HepG2 (cell line): ENCODE data around the gene SYNC. TPM values are rescaled to one million over a fixed set of nuclear protein-coding genes. Genes with fewer than 3 reads are reported as not detected.

Experiments used
- ATAC-seq: fragments of 200-7000 bp; cut with Tn5 transposase; 3 replicates; pipeline ENCODE4 v1.9.1; 2020; ENCODE audit warnings: mild to moderate bottlenecking, moderate library complexity
- BruUV-seq: library from RNA; stranded (reverse); fragments of 400-500 nt; replicated peaks from 2 replicates; lab custom pipeline; 2021; lab: Mats Ljungman, UMichigan
- CTCF ChIA-PET: fragments of 300-600 bp; formaldehyde crosslinking; extraction: SDS; loops from one replicate; lab custom pipeline; 2021; ENCODE audit warnings: low total read pairs, inconsistent platforms, low intra/inter-chr PET ratio; lab: Yijun Ruan, JAX
- POLR2A ChIA-PET: fragments of 350-600 bp; sonication (Branson Sonifier 250); formaldehyde crosslinking; loops from one replicate; lab custom pipeline; 2020; ENCODE audit warnings: antibody characterized with exemption, inconsistent platforms; lab: Yijun Ruan, JAX
- DNase-seq: peaks from one replicate; pipeline ENCODE4 v3.0.0-alpha.2; 2015; ENCODE audit warnings: low spot score
- FAIRE-seq: peaks from 3 replicates; lab custom pipeline; 2011; peaks lifted over from hg19 to GRCh38; lab: Jason Lieb, UNC
- H2AFZ ChIP-seq: one replicate; pipeline ENCODE4 v1.6.1; 2011; ENCODE audit warnings: low read length, inconsistent platforms
- H3K27ac ChIP-seq: fragments of 300-600 bp; 3 replicates; pipeline ENCODE4 v1.8.0; 2011; ENCODE audit warnings: mixed run types, mild to moderate bottlenecking, mixed read lengths, low read length, inconsistent platforms; ENCODE audit not compliant: insufficient read depth; ENCODE audit errors: extremely low read length
- H3K27me3 ChIP-seq, 2 experiments: fragments of 200-600 bp in 1 of 2; 2 replicates in 1 of 2; 3 replicates in 1 of 2; pipeline versions ENCODE4 v1.6.0 to v1.8.0; 2011; ENCODE audit warnings: low read length in 2 of 2, mild to moderate bottlenecking in 2 of 2, moderate library complexity in 2 of 2, inconsistent platforms in 1 of 2; ENCODE audit not compliant: insufficient read depth in 2 of 2, control insufficient read depth in 1 of 2
- H3K36me3 ChIP-seq, 2 experiments: fragments of 200-600 bp in 1 of 2; replicated peaks in 1 of 2; 2 replicates in 1 of 2; 3 replicates in 1 of 2; pipeline versions ENCODE4 v1.5.1 to v1.8.0; 2011; ENCODE audit warnings: low read length in 2 of 2, inconsistent platforms in 1 of 2; ENCODE audit not compliant: insufficient read depth in 2 of 2, control insufficient read depth in 1 of 2
- H3K4me1 ChIP-seq: 2 replicates; pipeline ENCODE4 v1.5.1; 2012; ENCODE audit warnings: low read length, inconsistent platforms; ENCODE audit not compliant: insufficient read depth
- H3K4me2 ChIP-seq: 2 replicates; pipeline ENCODE4 v1.6.0; 2011; ENCODE audit warnings: low read depth, low read length, inconsistent platforms
- H3K4me3 ChIP-seq, 3 experiments: fragments of 200-600 bp in 1 of 3; sonication (generic), shearing (Covaris generic) in 1 of 3; replicated peaks in 1 of 3; 2 replicates each; pipeline ENCODE4 v1.5.1; 2011 to 2016; ENCODE audit warnings: low read length in 3 of 3, inconsistent platforms in 2 of 3, low read depth in 2 of 3, mild to moderate bottlenecking in 2 of 3, control low read depth in 1 of 3, mixed read lengths in 1 of 3; ENCODE audit not compliant: insufficient read depth in 1 of 3
- H3K79me2 ChIP-seq: one replicate; pipeline ENCODE4 v1.6.1; 2011; ENCODE audit warnings: low read length, inconsistent platforms; ENCODE audit not compliant: insufficient read depth
- H3K9ac ChIP-seq: 2 replicates; pipeline ENCODE4 v1.6.0; 2011; ENCODE audit warnings: mild to moderate bottlenecking, low read depth, low read length, inconsistent platforms; ENCODE audit not compliant: insufficient read depth
- H3K9me3 ChIP-seq: 2 replicates; pipeline ENCODE4 v1.5.1; 2012; ENCODE audit warnings: mild to moderate bottlenecking, low read length
- H4K20me1 ChIP-seq: 2 replicates; pipeline ENCODE4 v1.6.0; 2011; ENCODE audit warnings: inconsistent platforms, mild to moderate bottlenecking, low read length, moderate library complexity; ENCODE audit not compliant: insufficient read depth
- DNMT3B ChIP-seq: conservative IDR thresholded peaks from 2 replicates; pipeline ENCODE4 v1.6.1; 2016; ENCODE audit warnings: missing biosample characterization, control low read depth
- GTF2F1 ChIP-seq: fragments of 150-350 bp; IDR thresholded peaks from 2 replicates; pipeline ENCODE4 v1.6.1; 2014; ENCODE audit warnings: low read length
- IRF2 ChIP-seq: IDR thresholded peaks from 2 replicates; pipeline ENCODE4 v1.6.1; 2018; ENCODE audit warnings: missing genetic modification reagents, missing compliant biosample characterization
- NFE2L2 ChIP-seq: fragments of 150-350 bp; IDR thresholded peaks from 2 replicates; pipeline ENCODE4 v1.6.1; 2014; ENCODE audit warnings: low read length
- PAF1 ChIP-seq: IDR thresholded peaks from 2 replicates; pipeline ENCODE4 v1.6.1; 2016; ENCODE audit warnings: missing genetic modification reagents, missing compliant biosample characterization
- TEAD3 ChIP-seq: optimal IDR thresholded peaks from 2 replicates; pipeline ENCODE3; 2016; ENCODE audit warnings: borderline replicate concordance
- ZBTB20 ChIP-seq: sonication (generic); formaldehyde crosslinking; IDR thresholded peaks from 2 replicates; pipeline ENCODE4 v1.8.1; 2023; ENCODE audit warnings: missing genetic modification reagents, low read depth, mild to moderate bottlenecking, borderline replicate concordance
- ZNF83 ChIP-seq: sonication (generic); formaldehyde crosslinking; IDR thresholded peaks from 2 replicates; pipeline ENCODE4 v1.4.0; 2020; ENCODE audit warnings: missing genetic modification reagents, mild to moderate bottlenecking, borderline replicate concordance
- WGBS: methylation state at CpG from one replicate; pipeline ENCODE4 v1.1.6; 2017; ENCODE audit warnings: low lambda C conversion rate; 5-methylcytosine and 5-hydroxymethylcytosine counted together
- in situ Hi-C: cut with HindIII; loops from 2 replicates; pipeline ENCODE4 v1.10.0; 2017; ENCODE audit warnings: low pct_unique_long_range_greater_than_20kb; ENCODE audit not compliant: extremely low pct_ligation_motif_present
- intact Hi-C: fragments of 100-400 bp; cut with micrococcal nuclease; formaldehyde crosslinking; loops from one replicate; pipeline ENCODE4 v1.10.0; 2022; ENCODE audit not compliant: unreplicated experiment
- polyA plus RNA-seq, 8 experiments: library from polyadenylated mRNA; depleted of rRNA in 3 of 8; stranded (reverse) in 7 of 8; unstranded in 1 of 8; fragments of >200 nt; fragmentation: Illumina TruSeq in 4 of 8; extraction: Trizol in 4 of 8; gene quantifications; 2 replicates each; pipeline versions ENCODE4 v1.2.1 to v1.2.3, GENCODE V29; 2011 to 2016; ENCODE audit warnings: low read depth in 4 of 8, missing spikeins in 1 of 8, mixed read lengths in 1 of 8; ENCODE audit not compliant: insufficient read depth in 1 of 8
- total RNA-seq, 5 experiments: library from RNA; depleted of rRNA; stranded (reverse); fragments of >200 nt; fragmentation: Illumina TruSeq; extraction: Trizol; gene quantifications; 2 replicates each; pipeline ENCODE4 v1.2.3, GENCODE V29; 2016; ENCODE audit warnings: low read depth in 1 of 5
- TF ChIP-seq, protein P1 (sequence below): sonication (generic); formaldehyde crosslinking; IDR thresholded peaks from 2 replicates; pipeline ENCODE4 v1.8.0; 2022; ENCODE audit warnings: mild to moderate bottlenecking, missing genetic modification reagents, moderate library complexity
- TF ChIP-seq, protein P2 (sequence below): sonication (generic); formaldehyde crosslinking; conservative IDR thresholded peaks from 2 replicates; pipeline ENCODE4 v1.8.1; 2023; ENCODE audit warnings: missing genetic modification reagents
- TF ChIP-seq, protein P3 (sequence below): sonication (generic); formaldehyde crosslinking; IDR thresholded peaks from 2 replicates; pipeline ENCODE4 v1.4.0; 2020; ENCODE audit warnings: mild to moderate bottlenecking, missing genetic modification reagents

Gene SYNC
- total and polyA plus RNA-seq, 2 of the 13 experiments (the other 11 are each of a cell fraction or from before 2014, with no cell fraction given), result 2.4 to 5.4 TPM

DNA sequence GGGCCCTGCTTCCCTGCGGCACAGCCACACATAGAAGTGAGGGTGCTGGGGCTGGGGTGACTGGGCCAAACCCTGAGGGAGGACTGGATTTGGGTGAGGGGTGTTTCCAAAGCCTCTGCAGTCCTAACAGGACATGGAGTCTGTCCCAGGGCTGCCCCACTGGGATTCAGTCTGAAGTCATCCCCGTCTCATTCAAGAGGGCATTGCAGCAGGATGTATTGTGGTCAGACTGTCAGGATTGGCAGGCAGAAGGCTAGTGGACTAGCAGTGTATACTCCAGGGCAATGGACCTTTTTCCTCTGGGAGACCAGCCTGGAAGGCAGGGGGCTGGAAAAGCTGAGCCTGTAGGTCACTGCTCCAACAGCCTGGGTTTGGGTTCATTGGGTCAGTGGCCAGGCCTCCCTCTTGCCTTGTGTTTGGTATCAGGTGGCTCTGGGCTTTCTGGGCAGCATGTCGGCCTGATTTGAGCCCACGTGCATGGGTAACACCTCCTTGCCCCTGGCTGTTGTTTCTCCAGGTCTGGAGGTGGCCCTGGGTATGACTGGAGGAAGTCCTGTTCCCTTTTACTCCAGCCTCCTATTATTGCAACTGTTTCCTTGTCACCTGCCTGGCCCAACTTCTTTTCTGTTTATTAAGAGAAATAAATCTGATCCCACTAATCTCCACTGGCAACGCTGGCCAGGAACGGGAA is 41.0 kb upstream of the SYNC start:
- in situ Hi-C loops, result no loop called here
- no peak for FAIRE-seq

More for the DNA sequence above, 41.0 kb upstream of the SYNC start:
- Histone ChIP-seq H3K27ac (peak overlapping the region; percentile 87), H3K4me3 (peak overlapping the region; percentile 80 to 92 (median 91); a peak in 4 of 6 replicates), H3K36me3 (peaks cover 0 to 2% of the 10 kb centered on the region in 2 experiments; a peak in 1 of 5 replicates), H3K27me3 (no peaks in the 10 kb centered on the region; a peak in 1 of 5 replicates), H3K4me1 (peaks cover 50% of the 10 kb centered on the region), H3K4me2 (peak overlapping the region; percentile 96), H3K9ac (peak overlapping the region; percentile 87; the same call in 1 of the 2 replicates), H3K79me2 (peaks cover 36% of the 10 kb centered on the region), H2AFZ (no peak overlapping the region), H3K9me3 (no peaks in the 10 kb centered on the region), H4K20me1 (no peaks in the 10 kb centered on the region; the same call in 1 of the 2 replicates)
- CTCF ChIA-PET, result no interaction called here
- POLR2A ChIA-PET, result interaction anchor here (0.9 to 2.1 kb wide), 3 partner anchors 15 to 31 kb away, joined by 3 to 13 read pairs (median 9); no protein-coding TSS in a partner anchor
- peak; percentile 11; the same call in 2 of the 3 replicates for ATAC-seq
- TF ChIP-seq, protein P1, sequence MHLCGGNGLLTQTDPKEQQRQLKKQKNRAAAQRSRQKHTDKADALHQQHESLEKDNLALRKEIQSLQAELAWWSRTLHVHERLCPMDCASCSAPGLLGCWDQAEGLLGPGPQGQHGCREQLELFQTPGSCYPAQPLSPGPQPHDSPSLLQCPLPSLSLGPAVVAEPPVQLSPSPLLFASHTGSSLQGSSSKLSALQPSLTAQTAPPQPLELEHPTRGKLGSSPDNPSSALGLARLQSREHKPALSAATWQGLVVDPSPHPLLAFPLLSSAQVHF (CRISPR knock-in tag), result no peak
- TF ChIP-seq ZBTB20 (CRISPR knock-in tag), result no peak
- TF ChIP-seq PAF1 (CRISPR knock-in tag), result no peak
- TF ChIP-seq, protein P2, sequence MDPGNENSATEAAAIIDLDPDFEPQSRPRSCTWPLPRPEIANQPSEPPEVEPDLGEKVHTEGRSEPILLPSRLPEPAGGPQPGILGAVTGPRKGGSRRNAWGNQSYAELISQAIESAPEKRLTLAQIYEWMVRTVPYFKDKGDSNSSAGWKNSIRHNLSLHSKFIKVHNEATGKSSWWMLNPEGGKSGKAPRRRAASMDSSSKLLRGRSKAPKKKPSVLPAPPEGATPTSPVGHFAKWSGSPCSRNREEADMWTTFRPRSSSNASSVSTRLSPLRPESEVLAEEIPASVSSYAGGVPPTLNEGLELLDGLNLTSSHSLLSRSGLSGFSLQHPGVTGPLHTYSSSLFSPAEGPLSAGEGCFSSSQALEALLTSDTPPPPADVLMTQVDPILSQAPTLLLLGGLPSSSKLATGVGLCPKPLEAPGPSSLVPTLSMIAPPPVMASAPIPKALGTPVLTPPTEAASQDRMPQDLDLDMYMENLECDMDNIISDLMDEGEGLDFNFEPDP (CRISPR knock-in tag), result 0 out of 2 replicates have a peak, but pooled peaks have one; percentile 19
- TF ChIP-seq IRF2 (CRISPR knock-in tag), result no peak
- no peak for TF ChIP-seq GTF2F1
- TF ChIP-seq, protein P3, sequence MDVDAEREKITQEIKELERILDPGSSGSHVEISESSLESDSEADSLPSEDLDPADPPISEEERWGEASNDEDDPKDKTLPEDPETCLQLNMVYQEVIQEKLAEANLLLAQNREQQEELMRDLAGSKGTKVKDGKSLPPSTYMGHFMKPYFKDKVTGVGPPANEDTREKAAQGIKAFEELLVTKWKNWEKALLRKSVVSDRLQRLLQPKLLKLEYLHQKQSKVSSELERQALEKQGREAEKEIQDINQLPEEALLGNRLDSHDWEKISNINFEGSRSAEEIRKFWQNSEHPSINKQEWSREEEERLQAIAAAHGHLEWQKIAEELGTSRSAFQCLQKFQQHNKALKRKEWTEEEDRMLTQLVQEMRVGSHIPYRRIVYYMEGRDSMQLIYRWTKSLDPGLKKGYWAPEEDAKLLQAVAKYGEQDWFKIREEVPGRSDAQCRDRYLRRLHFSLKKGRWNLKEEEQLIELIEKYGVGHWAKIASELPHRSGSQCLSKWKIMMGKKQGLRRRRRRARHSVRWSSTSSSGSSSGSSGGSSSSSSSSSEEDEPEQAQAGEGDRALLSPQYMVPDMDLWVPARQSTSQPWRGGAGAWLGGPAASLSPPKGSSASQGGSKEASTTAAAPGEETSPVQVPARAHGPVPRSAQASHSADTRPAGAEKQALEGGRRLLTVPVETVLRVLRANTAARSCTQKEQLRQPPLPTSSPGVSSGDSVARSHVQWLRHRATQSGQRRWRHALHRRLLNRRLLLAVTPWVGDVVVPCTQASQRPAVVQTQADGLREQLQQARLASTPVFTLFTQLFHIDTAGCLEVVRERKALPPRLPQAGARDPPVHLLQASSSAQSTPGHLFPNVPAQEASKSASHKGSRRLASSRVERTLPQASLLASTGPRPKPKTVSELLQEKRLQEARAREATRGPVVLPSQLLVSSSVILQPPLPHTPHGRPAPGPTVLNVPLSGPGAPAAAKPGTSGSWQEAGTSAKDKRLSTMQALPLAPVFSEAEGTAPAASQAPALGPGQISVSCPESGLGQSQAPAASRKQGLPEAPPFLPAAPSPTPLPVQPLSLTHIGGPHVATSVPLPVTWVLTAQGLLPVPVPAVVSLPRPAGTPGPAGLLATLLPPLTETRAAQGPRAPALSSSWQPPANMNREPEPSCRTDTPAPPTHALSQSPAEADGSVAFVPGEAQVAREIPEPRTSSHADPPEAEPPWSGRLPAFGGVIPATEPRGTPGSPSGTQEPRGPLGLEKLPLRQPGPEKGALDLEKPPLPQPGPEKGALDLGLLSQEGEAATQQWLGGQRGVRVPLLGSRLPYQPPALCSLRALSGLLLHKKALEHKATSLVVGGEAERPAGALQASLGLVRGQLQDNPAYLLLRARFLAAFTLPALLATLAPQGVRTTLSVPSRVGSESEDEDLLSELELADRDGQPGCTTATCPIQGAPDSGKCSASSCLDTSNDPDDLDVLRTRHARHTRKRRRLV (CRISPR knock-in tag), result 0 out of 2 replicates have a peak, but pooled peaks have one; percentile 18
- no peak for TF ChIP-seq NFE2L2
- TF ChIP-seq TEAD3 (CRISPR knock-in tag), result peak; percentile 10
- TF ChIP-seq ZNF83 (CRISPR knock-in tag), result no peak
- no peak for TF ChIP-seq DNMT3B (CRISPR knock-in tag)
- intact Hi-C loops, result loop anchor here (2.0 kb wide), 1 partner anchor 29 kb away; no protein-coding TSS in a partner anchor
- BruUV-seq, result no TSS peak
- no peak for DNase-seq
- WGBS, result 66% methylated on average over 5 of the region's 6 CpGs
